H9 (cell line): ENCODE data around the gene DBF4. TPM values are rescaled to one million over a fixed set of nuclear protein-coding genes. Genes with fewer than 3 reads are reported as not detected.

Experiments
- DNase-seq: peaks from one replicate; pipeline ENCODE4 v3.0.0-alpha.2; 2017
- H2AFZ ChIP-seq: one replicate; pipeline ENCODE4 v1.6.1; 2013; ENCODE audit warnings: mild to moderate bottlenecking, low read length, control low read depth, moderate library complexity
- H2AK5ac ChIP-seq: 2 replicates; pipeline ENCODE4 v1.6.1; 2013; ENCODE audit warnings: low read length, control low read depth, mixed read lengths; ENCODE audit not compliant: insufficient read length
- H2BK120ac ChIP-seq: one replicate; pipeline ENCODE4 v1.6.1; 2013; ENCODE audit warnings: low read depth, mild to moderate bottlenecking, low read length, control low read depth, inconsistent platforms; ENCODE audit not compliant: poor library complexity, severe bottlenecking
- H2BK12ac ChIP-seq: 2 replicates; pipeline ENCODE4 v1.6.1; 2013; ENCODE audit warnings: low read length, control low read depth, mixed read lengths, low read depth; ENCODE audit not compliant: insufficient read length
- H2BK15ac ChIP-seq: 2 replicates; pipeline ENCODE4 v1.6.1; 2013; ENCODE audit warnings: low read depth, low read length, control low read depth
- H2BK20ac ChIP-seq: one replicate; pipeline ENCODE4 v1.6.1; 2013; ENCODE audit warnings: low read depth, mild to moderate bottlenecking, low read length, control low read depth, inconsistent platforms; ENCODE audit not compliant: poor library complexity, severe bottlenecking
- H2BK5ac ChIP-seq: 2 replicates; pipeline ENCODE4 v1.6.1; 2013; ENCODE audit warnings: low read length, control low read depth, mixed read lengths; ENCODE audit not compliant: insufficient read length
- H3K14ac ChIP-seq: 2 replicates; pipeline ENCODE4 v1.6.1; 2013; ENCODE audit warnings: low read length, control low read depth; ENCODE audit not compliant: insufficient read depth
- H3K18ac ChIP-seq: 2 replicates; pipeline ENCODE4 v1.6.1; 2013; ENCODE audit warnings: low read depth, mild to moderate bottlenecking, mixed read lengths, low read length, control low read depth; ENCODE audit not compliant: insufficient read length
- H3K23ac ChIP-seq: 2 replicates; pipeline ENCODE4 v1.6.1; 2013; ENCODE audit warnings: low read length, control low read depth, mixed read lengths, low read depth; ENCODE audit not compliant: insufficient read length
- H3K23me2 ChIP-seq: 2 replicates; pipeline ENCODE4 v1.6.1; 2013; ENCODE audit warnings: low read depth, mild to moderate bottlenecking, mixed read lengths, low read length, control low read depth; ENCODE audit not compliant: insufficient read length, poor library complexity, severe bottlenecking
- H3K27ac ChIP-seq: 2 replicates; pipeline ENCODE4 v1.5.1; 2013; ENCODE audit warnings: low read length, control low read depth, mixed read lengths, low read depth; ENCODE audit not compliant: insufficient read length
- H3K27me3 ChIP-seq: 2 replicates; pipeline ENCODE4 v1.6.1; 2013; ENCODE audit warnings: low read length, control low read depth, inconsistent platforms; ENCODE audit not compliant: insufficient read depth
- H3K4ac ChIP-seq: 2 replicates; pipeline ENCODE4 v1.6.1; 2013; ENCODE audit warnings: low read depth, mild to moderate bottlenecking, control low read depth, inconsistent platforms, low read length, moderate library complexity
- H3K4me1 ChIP-seq: 2 replicates; pipeline ENCODE4 v1.6.1; 2013; ENCODE audit warnings: low read length, control low read depth, inconsistent platforms; ENCODE audit not compliant: insufficient read depth
- H3K4me2 ChIP-seq: 2 replicates; pipeline ENCODE4 v1.6.1; 2013; ENCODE audit warnings: low read length, control low read depth, mixed read lengths; ENCODE audit not compliant: insufficient read length, insufficient read depth
- H3K56ac ChIP-seq: 2 replicates; pipeline ENCODE4 v1.6.1; 2013; ENCODE audit warnings: low read depth, mild to moderate bottlenecking, mixed read lengths, low read length, control low read depth; ENCODE audit not compliant: insufficient read length
- H3K79me1 ChIP-seq: 2 replicates; pipeline ENCODE4 v1.6.1; 2013; ENCODE audit warnings: low read depth, mild to moderate bottlenecking, moderate library complexity, low read length, control low read depth, inconsistent platforms; ENCODE audit not compliant: insufficient read depth, poor library complexity, severe bottlenecking
- H3K79me2 ChIP-seq: 2 replicates; pipeline ENCODE4 v1.6.1; 2013; ENCODE audit warnings: low read length, control low read depth, inconsistent platforms; ENCODE audit not compliant: insufficient read depth
- H3K9ac ChIP-seq: 2 replicates; pipeline ENCODE4 v1.6.1; 2013; ENCODE audit warnings: low read length, control low read depth, mixed read lengths; ENCODE audit not compliant: insufficient read length; ENCODE audit errors: extremely low read depth
- H3K9me3 ChIP-seq: one replicate; pipeline ENCODE4 v1.6.1; 2013; ENCODE audit warnings: low read depth, low read length, inconsistent platforms; ENCODE audit not compliant: control insufficient read depth
- H3T11ph ChIP-seq: one replicate; pipeline ENCODE4 v1.6.1; 2013; ENCODE audit warnings: mild to moderate bottlenecking, low read length, control low read depth, inconsistent platforms
- H4K20me1 ChIP-seq: one replicate; pipeline ENCODE4 v1.6.1; 2013; ENCODE audit not compliant: control insufficient read depth, insufficient read length, insufficient read depth
- H4K5ac ChIP-seq: 2 replicates; pipeline ENCODE4 v1.6.1; 2013; ENCODE audit warnings: low read depth, mild to moderate bottlenecking, mixed read lengths, low read length, control low read depth; ENCODE audit not compliant: insufficient read length
- H4K8ac ChIP-seq: replicated peaks from 2 replicates; pipeline ENCODE4 v1.6.1; 2013; ENCODE audit warnings: low read length, control low read depth, mixed read lengths, low read depth; ENCODE audit not compliant: insufficient read length
- H4K91ac ChIP-seq: 2 replicates; pipeline ENCODE4 v1.6.1; 2013; ENCODE audit warnings: low read depth, mild to moderate bottlenecking, moderate library complexity, mixed read lengths, low read length, control low read depth; ENCODE audit not compliant: insufficient read length
- H3K27ac Mint-ChIP-seq, 3 experiments: 2 replicates in 2 of 3; 3 replicates in 1 of 3; pipeline ENCODE4 v1.8.0; 2020 to 2021; ENCODE audit warnings: mixed read lengths in 3 of 3, mild to moderate bottlenecking in 1 of 3, moderate library complexity in 1 of 3
- H3K27me3 Mint-ChIP-seq: 2 replicates; pipeline ENCODE4 v1.8.0; 2021; ENCODE audit warnings: low read depth, mild to moderate bottlenecking, moderate library complexity, mixed read lengths
- H3K36me3 Mint-ChIP-seq, 3 experiments: 2 replicates in 2 of 3; 3 replicates in 1 of 3; pipeline ENCODE4 v1.8.0; 2020 to 2021; ENCODE audit warnings: low read depth in 3 of 3, mixed read lengths in 3 of 3; ENCODE audit not compliant: insufficient read depth in 1 of 3
- H3K4me1 Mint-ChIP-seq, 2 experiments: 2 replicates each; pipeline ENCODE4 v1.8.0; 2020; ENCODE audit warnings: mixed read lengths in 2 of 2
- H3K4me3 Mint-ChIP-seq, 2 experiments: 2 replicates in 1 of 2; 3 replicates in 1 of 2; pipeline ENCODE4 v1.8.0; 2020 to 2021; ENCODE audit warnings: mild to moderate bottlenecking in 2 of 2, mixed read lengths in 2 of 2, moderate library complexity in 1 of 2
- H3K9me3 Mint-ChIP-seq, 2 experiments: 2 replicates in 1 of 2; 3 replicates in 1 of 2; pipeline ENCODE4 v1.8.0; 2020; ENCODE audit warnings: mild to moderate bottlenecking in 2 of 2, mixed read lengths in 2 of 2, moderate library complexity in 1 of 2
- WGBS: extraction: QIAGEN DNeasy Blood & Tissue Kit; methylation state at CpG from one replicate; pipeline ENCODE4 v1.1.7; 2013; ENCODE audit warnings: missing lambda C conversion rate, low lambda C conversion rate, mixed read lengths; ENCODE audit not compliant: insufficient read length; ENCODE audit errors: extremely low coverage; 5-methylcytosine and 5-hydroxymethylcytosine counted together
- total RNA-seq: library from RNA; stranded (reverse); gene quantifications from 2 replicates; pipeline ENCODE4 v1.2.1, GENCODE V29; 2021
- TF ChIP-seq, protein P1 (sequence below): fragments of 200-600 bp; sonication (generic); conservative IDR thresholded peaks from 3 replicates; pipeline ENCODE4 v1.8.0; 2021; ENCODE audit warnings: antibody characterized with exemption, mild to moderate bottlenecking

Gene DBF4
- total RNA-seq, 1 experiment from 2014 or later: 75.9 TPM

- H3K27me3 ChIP-seq: no peaks in the 10 kb centered on the region
- no peak overlapping the region for H2AFZ ChIP-seq
- no peak overlapping the region for H2BK12ac ChIP-seq
- TF ChIP-seq, protein P1, sequence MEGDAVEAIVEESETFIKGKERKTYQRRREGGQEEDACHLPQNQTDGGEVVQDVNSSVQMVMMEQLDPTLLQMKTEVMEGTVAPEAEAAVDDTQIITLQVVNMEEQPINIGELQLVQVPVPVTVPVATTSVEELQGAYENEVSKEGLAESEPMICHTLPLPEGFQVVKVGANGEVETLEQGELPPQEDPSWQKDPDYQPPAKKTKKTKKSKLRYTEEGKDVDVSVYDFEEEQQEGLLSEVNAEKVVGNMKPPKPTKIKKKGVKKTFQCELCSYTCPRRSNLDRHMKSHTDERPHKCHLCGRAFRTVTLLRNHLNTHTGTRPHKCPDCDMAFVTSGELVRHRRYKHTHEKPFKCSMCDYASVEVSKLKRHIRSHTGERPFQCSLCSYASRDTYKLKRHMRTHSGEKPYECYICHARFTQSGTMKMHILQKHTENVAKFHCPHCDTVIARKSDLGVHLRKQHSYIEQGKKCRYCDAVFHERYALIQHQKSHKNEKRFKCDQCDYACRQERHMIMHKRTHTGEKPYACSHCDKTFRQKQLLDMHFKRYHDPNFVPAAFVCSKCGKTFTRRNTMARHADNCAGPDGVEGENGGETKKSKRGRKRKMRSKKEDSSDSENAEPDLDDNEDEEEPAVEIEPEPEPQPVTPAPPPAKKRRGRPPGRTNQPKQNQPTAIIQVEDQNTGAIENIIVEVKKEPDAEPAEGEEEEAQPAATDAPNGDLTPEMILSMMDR: no peak
- H3T11ph ChIP-seq: no peak overlapping the region
- no peak overlapping the region for H3K9ac ChIP-seq
- H3K23me2 ChIP-seq: no peaks in the 10 kb centered on the region
- H3K79me2 ChIP-seq: no peaks in the 10 kb centered on the region
- H3K23ac ChIP-seq: no peak overlapping the region
- H3K9me3 ChIP-seq: no peaks in the 10 kb centered on the region
- H4K8ac ChIP-seq: no peak overlapping the region
- H3K4me2 ChIP-seq: no peak overlapping the region
- H2BK20ac ChIP-seq: no peak overlapping the region
- H4K5ac ChIP-seq: no peak overlapping the region
- Mint-ChIP-seq H3K4me1 (no peaks in the 10 kb centered on the region), H3K4me3 (no peak overlapping the region), H3K9me3 (no peaks in the 10 kb centered on the region), H3K36me3 (peaks cover 27 to 79% (median 77%) of the 10 kb centered on the region in 3 experiments; a peak in 6 of 7 replicates), H3K27me3 (no peaks in the 10 kb centered on the region), H3K27ac (peak overlapping the region in 2 of 3 experiments; percentile 46 to 52; a peak in 4 of 7 replicates)
- no peak overlapping the region for H2BK5ac ChIP-seq
- no peaks in the 10 kb centered on the region for H3K4me1 ChIP-seq
- no peaks in the 10 kb centered on the region for H4K20me1 ChIP-seq
- no peak overlapping the region for H2AK5ac ChIP-seq
- H3K14ac ChIP-seq: no peak overlapping the region
- no peak overlapping the region for H4K91ac ChIP-seq
- no CpG with 5 or more reads among the region's 2 CpGs for WGBS
- H3K79me1 ChIP-seq: no peaks in the 10 kb centered on the region
- H3K27ac ChIP-seq: no peak overlapping the region
- no peak overlapping the region for H3K56ac ChIP-seq
- no peak overlapping the region for H2BK15ac ChIP-seq
- no peak overlapping the region for H3K18ac ChIP-seq
- no peak overlapping the region for H3K4ac ChIP-seq
- H2BK120ac ChIP-seq: no peak overlapping the region
- DNase-seq: no peak
These were observed 19.1 kb downstream of the DBF4 start for GRCh38 chr7:87895363-87895762.
